ENCODE data around the gene DIP2C.
"Not testable (repeated sequence)": the region's sequence is repeated elsewhere in the genome, so short reads cannot be mapped to it uniquely, and the experiment has no call there.

The DIP2C gene

GRCh38 chr10:661597-662222 lies 27.8 kb downstream of the DIP2C start:
- DNase-seq (ENCODE audit: low read depth in 4 of 4, low spot score in 1 of 4) = no peak

- no peak for DNase-seq (ENCODE audit: low read depth in 4 of 4, low spot score in 1 of 4)
These were observed 28.4 kb downstream of the DIP2C start for GRCh38 chr10:660970-661596.

- no peak for DNase-seq (ENCODE audit: low read depth in 4 of 4, low spot score in 1 of 4)
These were observed 29.0 kb downstream of the DIP2C start for GRCh38 chr10:660413-660969.

GRCh38 chr10:659688-660141 lies 29.8 kb downstream of the DIP2C start:
- DNase-seq (ENCODE audit: low read depth in 4 of 4, low spot score in 1 of 4) = no peak

- not testable (repeated sequence) for DNase-seq (ENCODE audit: low read depth in 4 of 4, low spot score in 1 of 4)
These were observed 31.6 kb downstream of the DIP2C start for GRCh38 chr10:657816-658350.

- DNase-seq (ENCODE audit: low read depth in 4 of 4, low spot score in 1 of 4) = no peak
These were observed 32.6 kb downstream of the DIP2C start for GRCh38 chr10:656883-657282.

GRCh38 chr10:655184-655583 lies 34.3 kb downstream of the DIP2C start:
- DNase-seq (ENCODE audit: low read depth in 4 of 4, low spot score in 1 of 4) = no peak

- DNase-seq (ENCODE audit: low read depth in 4 of 4, low spot score in 1 of 4) = no peak
These were observed 34.8 kb downstream of the DIP2C start for GRCh38 chr10:654647-654996.

GRCh38 chr10:653991-654646 lies 35.3 kb downstream of the DIP2C start:
- DNase-seq (ENCODE audit: low read depth in 4 of 4, low spot score in 1 of 4) = no peak

- DNase-seq (ENCODE audit: low read depth in 4 of 4, low spot score in 1 of 4) = not testable (repeated sequence)
These were observed 36.5 kb downstream of the DIP2C start for GRCh38 chr10:652832-653459.

GRCh38 chr10:652233-652632 lies 37.2 kb downstream of the DIP2C start:
- DNase-seq (ENCODE audit: low read depth in 4 of 4, low spot score in 1 of 4) = no peak

GRCh38 chr10:651692-652091 lies 37.8 kb downstream of the DIP2C start:
- no peak for DNase-seq (ENCODE audit: low read depth in 4 of 4, low spot score in 1 of 4)

- DNase-seq (ENCODE audit: low read depth in 4 of 4, low spot score in 1 of 4) = no peak
These were observed 38.4 kb downstream of the DIP2C start for GRCh38 chr10:650886-651615.

GRCh38 chr10:650441-650851 lies 39.0 kb downstream of the DIP2C start:
- no peak for DNase-seq (ENCODE audit: low read depth in 4 of 4, low spot score in 1 of 4)

- DNase-seq (ENCODE audit: low read depth in 4 of 4, low spot score in 1 of 4) = no peak
These were observed 39.5 kb downstream of the DIP2C start for GRCh38 chr10:649798-650440.

- DNase-seq (ENCODE audit: low read depth in 4 of 4, low spot score in 1 of 4) = no peak
These were observed 40.0 kb downstream of the DIP2C start for GRCh38 chr10:649445-649797.

- not testable (repeated sequence) for DNase-seq (ENCODE audit: low read depth in 4 of 4, low spot score in 1 of 4)
These were observed 42.4 kb downstream of the DIP2C start for GRCh38 chr10:647019-647418.

GRCh38 chr10:646118-646524 lies 43.3 kb downstream of the DIP2C start:
- no peak for DNase-seq (ENCODE audit: low read depth in 4 of 4, low spot score in 1 of 4)

GRCh38 chr10:644943-645334 lies 44.5 kb downstream of the DIP2C start:
- no peak for DNase-seq (ENCODE audit: low read depth in 4 of 4, low spot score in 1 of 4)
